Stimulated activated naive B cell treated with anti-CD40 and anti-IgM and Interleukin-4, amounts not matched to agents 10 μg/mL and 1 μg/mL and 100 μg/mL, for 72 hours (primary cell): Measurements from ENCODE around the gene PRELID1.
A peak's percentile ranks its signal among the peaks of the same experiment; 100 is the strongest.
"Not testable (repeated sequence)": the region's sequence is repeated elsewhere in the genome, so short reads cannot be mapped to it uniquely, and the experiment has no call there.

Experiments
- ATAC-seq, 2 donors: fragments of 150-1000 bp; cut with Tn5 transposase; replicated peaks; 2 replicates each; pipeline ENCODE4 v1.10.0; 2021; ENCODE audit warnings: moderate library complexity in 1 of 2
- DNase-seq: peaks from one replicate; pipeline ENCODE4 v3.0.0; 2021
- H3K27ac Mint-ChIP-seq: one replicate; pipeline ENCODE4 v1.8.0; 2022; ENCODE audit warnings: mild to moderate bottlenecking, mixed read lengths
- H3K27me3 Mint-ChIP-seq, 2 donors: one replicate each; pipeline ENCODE4 v1.8.0; 2022; ENCODE audit warnings: mixed read lengths in 2 of 2
- H3K36me3 Mint-ChIP-seq, 2 donors: one replicate each; pipeline ENCODE4 v1.8.0; 2022; ENCODE audit warnings: mixed read lengths in 2 of 2, mild to moderate bottlenecking in 1 of 2
- H3K4me1 Mint-ChIP-seq, 2 donors: one replicate each; pipeline ENCODE4 v1.8.0; 2022; ENCODE audit warnings: mixed read lengths in 2 of 2, mild to moderate bottlenecking in 1 of 2
- H3K4me3 Mint-ChIP-seq, 2 donors: one replicate each; pipeline ENCODE4 v1.8.0; 2022; ENCODE audit warnings: mild to moderate bottlenecking in 2 of 2, mixed read lengths in 2 of 2, moderate library complexity in 1 of 2
- H3K9me3 Mint-ChIP-seq, 2 donors: one replicate each; pipeline ENCODE4 v1.8.0; 2022; ENCODE audit warnings: mixed read lengths in 2 of 2, mild to moderate bottlenecking in 1 of 2

PRELID1 gene

GRCh38 chr5:177304392-177305119, 957 bp downstream of the PRELID1 start:
- H3K27me3 Mint-ChIP-seq = no peaks in the 10 kb centered on the region
- peaks cover 16 to 42% of the 10 kb centered on the region in 2 donors for H3K36me3 Mint-ChIP-seq
- no peak for ATAC-seq
- peaks cover 48 to 74% of the 10 kb centered on the region in 2 donors for H3K4me1 Mint-ChIP-seq
- no peaks in the 10 kb centered on the region for H3K9me3 Mint-ChIP-seq
- no peak for DNase-seq
- peak overlapping the region; percentile 90 for H3K27ac Mint-ChIP-seq
- H3K4me3 Mint-ChIP-seq = peak overlapping the region; percentile 89 to 90

- H3K27ac Mint-ChIP-seq = peak overlapping the region; percentile 14
- H3K9me3 Mint-ChIP-seq, DNase-seq, H3K27me3 Mint-ChIP-seq, ATAC-seq: not testable (repeated sequence)
- H3K4me1 Mint-ChIP-seq = peaks cover 44 to 73% of the 10 kb centered on the region in 2 donors
- H3K36me3 Mint-ChIP-seq = peaks cover 14 to 43% of the 10 kb centered on the region in 2 donors
- peak overlapping the region in 1 of 2 donors; percentile 25 for H3K4me3 Mint-ChIP-seq
These were observed 2.6 kb downstream of the PRELID1 start for GRCh38 chr5:177306103-177306640.

DNA sequence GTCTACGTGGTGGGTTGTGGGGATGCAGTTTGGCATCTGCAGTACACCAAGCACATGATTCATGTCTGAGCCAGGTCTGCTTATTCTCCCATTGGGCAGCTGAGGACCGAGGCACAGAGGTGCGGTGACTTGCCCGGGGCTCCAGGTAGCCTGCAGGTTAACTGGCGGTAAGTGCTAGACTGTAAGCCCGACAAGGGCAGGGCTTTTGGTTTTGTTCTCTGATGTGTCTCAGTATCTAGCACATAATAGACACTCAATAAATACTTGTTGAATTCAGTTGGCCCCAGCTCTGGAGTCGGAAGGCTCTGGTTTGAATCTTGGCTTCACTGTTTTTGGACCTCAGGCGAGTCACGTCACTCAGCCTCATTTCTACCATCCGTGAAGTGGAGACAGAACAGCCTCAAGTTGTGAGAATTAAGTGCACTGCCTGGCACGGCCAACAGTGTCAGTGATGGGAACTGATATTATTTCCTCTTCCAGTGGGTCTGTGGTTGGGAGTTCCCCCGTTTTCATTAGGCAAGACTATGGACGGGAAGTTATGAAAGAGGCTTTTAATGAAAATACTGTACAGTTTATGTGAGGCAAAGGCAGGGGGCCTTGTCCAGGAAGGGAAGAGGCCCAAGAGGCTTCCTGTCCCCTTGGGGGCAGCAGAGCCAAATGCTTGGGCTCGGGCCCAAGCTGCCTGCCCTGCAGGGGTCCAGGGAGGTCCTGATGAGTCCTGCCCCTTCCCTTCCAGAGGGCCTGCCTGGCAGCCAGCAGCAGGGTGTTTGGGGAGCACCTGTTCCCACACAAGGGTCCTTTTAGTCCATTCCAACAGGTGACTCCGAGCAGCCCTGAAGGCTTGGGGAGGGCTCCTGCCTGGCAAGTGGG, 3.3 kb downstream of the PRELID1 start:
- peaks cover 40 to 73% of the 10 kb centered on the region in 2 donors for H3K4me1 Mint-ChIP-seq
- ATAC-seq (no peak), DNase-seq (no peak)
- H3K27me3 Mint-ChIP-seq = peaks cover 0 to 4% of the 10 kb centered on the region in 2 donors
- no peak overlapping the region for H3K4me3 Mint-ChIP-seq
- no peaks in the 10 kb centered on the region for H3K9me3 Mint-ChIP-seq
- H3K27ac Mint-ChIP-seq = peak overlapping the region; percentile 14
- peaks cover 14 to 38% of the 10 kb centered on the region in 2 donors for H3K36me3 Mint-ChIP-seq

- peaks cover 14 to 38% of the 10 kb centered on the region in 2 donors for H3K36me3 Mint-ChIP-seq
- H3K9me3 Mint-ChIP-seq = no peaks in the 10 kb centered on the region
- peaks cover 37 to 73% of the 10 kb centered on the region in 2 donors for H3K4me1 Mint-ChIP-seq
- DNase-seq = no peak
- H3K27ac Mint-ChIP-seq = no peak overlapping the region
- peaks cover 0 to 4% of the 10 kb centered on the region in 2 donors for H3K27me3 Mint-ChIP-seq
- no peak for ATAC-seq
- H3K4me3 Mint-ChIP-seq = no peak overlapping the region
These were observed 4.2 kb downstream of the PRELID1 start for GRCh38 chr5:177307544-177308363.

- Mint-ChIP-seq H3K27me3 (peaks cover 0 to 4% of the 10 kb centered on the region in 2 donors), H3K27ac (no peak overlapping the region), H3K9me3 (no peaks in the 10 kb centered on the region), H3K4me3 (no peak overlapping the region), H3K4me1 (peaks cover 38 to 70% of the 10 kb centered on the region in 2 donors), H3K36me3 (peaks cover 11 to 38% of the 10 kb centered on the region in 2 donors)
- no peak for DNase-seq
- no peak for ATAC-seq
These were observed 5.1 kb downstream of the PRELID1 start for GRCh38 chr5:177308740-177309139.

DNA sequence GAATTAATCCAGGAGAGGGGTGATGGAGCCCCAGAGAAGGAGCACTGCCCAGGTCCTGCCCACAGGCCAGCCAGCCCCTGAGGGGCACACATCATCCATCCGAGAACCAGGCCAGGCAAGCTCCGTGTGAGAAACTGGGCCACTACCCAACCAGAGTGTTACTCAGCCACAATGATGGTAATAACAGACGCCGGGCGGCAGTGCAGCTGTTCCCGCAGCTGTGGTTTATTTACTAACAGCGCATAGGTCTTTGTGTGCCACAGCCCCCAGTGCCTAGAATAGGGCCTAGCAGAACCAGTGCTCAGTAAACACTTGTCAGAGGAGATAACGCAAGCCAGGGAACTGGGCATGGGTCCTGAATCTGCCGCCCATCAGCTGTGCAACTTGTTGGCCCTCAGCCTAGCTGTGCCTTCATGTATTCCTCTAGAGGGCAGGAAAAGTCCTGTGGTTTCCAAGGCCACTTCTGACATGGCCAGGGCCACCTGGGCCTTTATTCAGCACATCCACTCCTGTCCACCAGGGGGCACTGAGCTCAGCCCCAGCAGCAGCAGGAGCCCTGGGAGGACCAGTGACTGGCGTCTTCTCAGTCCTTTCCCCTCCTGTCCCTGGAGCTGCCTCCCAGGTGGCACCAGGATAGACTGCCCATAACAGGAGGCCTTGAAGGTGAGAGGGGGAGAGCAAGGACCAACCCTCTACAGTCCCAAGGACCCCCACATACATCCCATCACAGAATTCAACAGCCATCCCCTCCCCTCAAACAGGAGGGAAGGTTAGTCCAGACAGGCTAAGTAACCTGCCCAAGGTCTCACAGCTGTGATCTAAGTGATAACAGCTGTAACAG, 6.0 kb downstream of the PRELID1 start:
- peak overlapping the region in 1 of 2 donors; percentile 39 for H3K4me3 Mint-ChIP-seq

GRCh38 chr5:177310332-177310731, 6.7 kb downstream of the PRELID1 start:
- DNase-seq (no peak), ATAC-seq (no peak)
- H3K36me3 Mint-ChIP-seq = peaks cover 11 to 25% of the 10 kb centered on the region in 2 donors
- peaks cover 33 to 54% of the 10 kb centered on the region in 2 donors for H3K4me1 Mint-ChIP-seq
- H3K27ac Mint-ChIP-seq = peak overlapping the region; percentile 72
- peak overlapping the region in 1 of 2 donors; percentile 91 for H3K4me3 Mint-ChIP-seq
- no peaks in the 10 kb centered on the region for H3K9me3 Mint-ChIP-seq
- H3K27me3 Mint-ChIP-seq = peaks cover 0 to 4% of the 10 kb centered on the region in 2 donors

More for the DNA sequence above, 6.0 kb downstream of the PRELID1 start:
- peak; percentile 56 for DNase-seq
- Mint-ChIP-seq H3K27ac (no peak overlapping the region), H3K27me3 (peaks cover 0 to 4% of the 10 kb centered on the region in 2 donors), H3K4me1 (peaks cover 38 to 61% of the 10 kb centered on the region in 2 donors), H3K36me3 (peaks cover 11 to 32% of the 10 kb centered on the region in 2 donors), H3K9me3 (no peaks in the 10 kb centered on the region)
- peak; percentile 33 for ATAC-seq

DNA sequence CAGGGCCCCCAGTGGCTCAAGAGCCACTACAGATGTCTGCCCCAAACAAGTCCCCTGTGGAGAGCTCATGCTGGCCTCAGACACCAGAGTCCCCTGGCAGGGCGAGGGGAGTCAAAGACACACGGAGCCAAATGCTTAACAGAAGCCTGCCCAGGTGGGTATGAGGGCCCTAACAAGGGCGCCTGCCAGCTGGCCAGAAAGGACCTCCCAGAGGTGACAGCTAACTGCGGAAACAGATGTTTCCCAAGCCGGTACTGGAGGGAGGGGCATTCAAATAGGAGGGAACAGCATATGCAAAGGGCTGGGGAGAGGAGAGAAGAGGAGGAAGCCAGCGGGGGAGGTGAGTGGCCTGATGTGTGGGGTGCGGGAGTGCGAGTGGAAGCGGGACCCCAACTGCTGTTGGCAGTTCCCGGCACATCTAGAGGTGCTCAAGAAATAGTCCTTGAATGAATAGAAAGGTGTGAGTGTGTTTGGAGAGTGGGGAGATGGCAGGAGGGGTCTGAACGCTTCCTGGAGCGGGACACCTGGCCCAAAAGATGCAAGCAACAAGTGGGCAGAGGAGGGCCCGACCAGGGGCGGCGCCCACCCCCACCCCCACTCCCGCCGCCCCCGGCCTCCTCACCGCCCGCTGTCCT, 7.3 kb downstream of the PRELID1 start:
- no peak for DNase-seq
- Mint-ChIP-seq H3K4me3 (peak overlapping the region; percentile 82 to 91), H3K27ac (peak overlapping the region; percentile 72), H3K27me3 (peaks cover 0 to 4% of the 10 kb centered on the region in 2 donors), H3K4me1 (peaks cover 30 to 49% of the 10 kb centered on the region in 2 donors), H3K36me3 (peaks cover 10 to 19% of the 10 kb centered on the region in 2 donors), H3K9me3 (no peaks in the 10 kb centered on the region)
- ATAC-seq = no peak

DNA sequence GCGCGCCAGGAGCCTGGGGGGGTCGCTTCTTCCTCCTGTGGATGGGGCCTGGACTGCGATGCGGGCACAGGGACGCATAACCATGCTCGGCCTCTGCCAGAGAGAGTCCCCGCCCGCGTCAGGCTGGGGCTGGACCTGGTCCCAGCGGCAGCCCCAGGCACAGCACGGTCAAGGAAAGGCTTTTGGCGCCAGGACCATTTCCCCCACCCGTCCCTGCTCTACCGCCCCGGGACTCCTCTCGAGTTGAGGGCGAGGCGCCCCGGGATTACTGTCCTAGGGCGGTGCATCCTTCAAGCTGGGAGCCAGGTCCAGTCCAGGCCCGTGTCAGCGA, 7.8 kb downstream of the PRELID1 start:
- Mint-ChIP-seq H3K9me3 (no peaks in the 10 kb centered on the region), H3K27ac (peak overlapping the region; percentile 62), H3K4me3 (peak overlapping the region; percentile 88 to 91), H3K4me1 (peaks cover 26 to 44% of the 10 kb centered on the region in 2 donors), H3K27me3 (peaks cover 0 to 4% of the 10 kb centered on the region in 2 donors), H3K36me3 (peaks cover 7 to 14% of the 10 kb centered on the region in 2 donors)
- DNase-seq (no peak), ATAC-seq (peak; percentile 0 to 3)

GRCh38 chr5:177311723-177312648, 8.4 kb downstream of the PRELID1 start, which contains the start of gene MXD3:
Gene MXD3, minus strand, starts transcription at chr5:177311898. Its CDS starts 68 bp downstream, at chr5:177311830.
- Mint-ChIP-seq H3K9me3 (no peaks in the 10 kb centered on the region), H3K36me3 (peaks cover 4 to 8% of the 10 kb centered on the region in 2 donors), H3K4me3 (peak within 1 kb of the TSS; percentile 88 to 91), H3K27ac (peak within 1 kb of the TSS; percentile 95), H3K4me1 (peaks cover 21 to 38% of the 10 kb centered on the region in 2 donors), H3K27me3 (peaks cover 0 to 4% of the 10 kb centered on the region in 2 donors)
- DNase-seq (peak; percentile 92), ATAC-seq (peak; percentile 88 to 90)

- Mint-ChIP-seq H3K27ac (peak overlapping the region; percentile 81), H3K36me3 (peaks cover 1 to 11% of the 10 kb centered on the region in 2 donors), H3K27me3 (peaks cover 0 to 4% of the 10 kb centered on the region in 2 donors), H3K9me3 (no peaks in the 10 kb centered on the region), H3K4me1 (peaks cover 20 to 34% of the 10 kb centered on the region in 2 donors), H3K4me3 (peak overlapping the region; percentile 88 to 91)
- ATAC-seq = peak; percentile 17 to 26
- no peak for DNase-seq
These were observed 9.1 kb downstream of the PRELID1 start for GRCh38 chr5:177312649-177313181.
